GM23248 (cell line): Measurements from ENCODE around the gene RNF126.

Experiments
- EZH2 ChIP-seq: fragments of 200-600 bp; sonication (generic); IDR thresholded peaks from 2 replicates; pipeline ENCODE4 v1.6.1; 2018; ENCODE audit warnings: antibody characterized with exemption, mild to moderate bottlenecking; ENCODE audit not compliant: insufficient read depth, poor library complexity, severe bottlenecking
- EZH2phosphoT487 ChIP-seq: fragments of 200-600 bp; sonication (generic); IDR thresholded peaks from 2 replicates; pipeline ENCODE4 v1.6.1; 2018; ENCODE audit warnings: antibody characterized with exemption, moderate library complexity, mild to moderate bottlenecking, low read depth; ENCODE audit not compliant: insufficient read depth

DNA sequence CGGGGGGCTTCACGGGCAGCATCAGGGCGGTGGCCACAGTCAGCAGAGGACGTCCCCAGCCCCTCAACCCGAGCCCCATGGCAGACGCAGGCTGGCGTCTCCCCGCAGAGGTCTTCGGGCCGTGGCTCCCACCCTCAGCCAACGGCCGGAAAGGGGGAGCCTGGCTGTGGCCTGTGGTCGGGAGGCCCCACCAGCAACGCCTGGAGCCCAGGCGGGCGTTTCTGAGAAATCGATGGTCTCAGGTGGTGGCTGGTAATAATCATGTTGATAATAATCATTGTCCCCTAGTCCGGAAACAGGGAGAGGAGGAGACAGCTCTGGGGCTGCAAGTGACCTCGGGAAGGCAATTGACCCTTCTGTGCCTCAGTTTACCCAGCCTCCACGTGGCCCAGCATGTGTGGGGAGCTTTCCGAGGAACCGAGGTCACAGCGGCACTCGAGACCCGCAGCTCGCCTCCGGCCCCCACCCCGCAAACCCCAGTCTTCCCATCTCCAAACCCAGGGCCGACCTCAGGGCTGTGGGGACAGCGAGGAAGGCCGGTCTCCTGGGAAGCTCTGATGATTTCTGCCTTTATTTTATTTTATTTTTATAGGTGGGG is 32.4 kb upstream of the RNF126 start, which contains the start of gene PRSS57:
- TF ChIP-seq EZH2 (no peak), EZH2phosphoT487 (no peak)
